ENCODE measurements around the gene ACSF2.

DNA sequence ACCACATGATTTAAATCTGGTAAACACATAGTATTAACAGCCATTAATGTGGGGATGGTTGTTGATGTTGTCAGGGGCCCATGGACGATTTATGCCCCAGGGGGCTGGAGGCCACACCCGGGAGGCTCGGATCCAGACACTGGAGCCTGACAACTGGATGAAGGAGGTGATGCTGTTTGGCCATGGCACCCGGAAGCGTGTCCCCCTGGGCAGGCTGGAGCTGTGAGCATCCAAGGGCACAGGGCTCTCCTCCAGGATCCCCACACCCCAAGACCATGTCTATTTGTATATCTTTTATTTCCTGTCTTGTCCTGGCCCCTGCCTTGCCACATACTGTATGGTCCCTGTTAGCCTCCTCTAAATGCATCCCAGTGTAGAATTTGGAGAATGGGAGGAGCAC lies 57.2 kb downstream of the ACSF2 start:
- TF ChIP-seq CTCF (IDR thresholded peaks at IDR 0.05), result no peak
- no peak for TF ChIP-seq POLR2A (IDR thresholded peaks at IDR 0.05)

Measured in thyroid gland (tissue), 4 donors.